ENCODE measurements around the gene KLHL40. TPM values are rescaled to one million over a fixed set of nuclear protein-coding genes. Genes with fewer than 3 reads are reported as not detected.

Gene KLHL40
- total and polyA plus RNA-seq, 9 of the 15 experiments (the other 6 are each of a cell fraction or from before 2014, with no cell fraction given): not detected

GRCh38 chr3:42659451-42660130, 25.7 kb upstream of the KLHL40 start:
- POLR2A ChIA-PET: interaction anchor here (0.6 to 1.9 kb wide), 3 partner anchors 10 to 572 kb away, joined by 3 to 4 read pairs (median 3); no protein-coding TSS in a partner anchor
- intact Hi-C loops (cut with micrococcal nuclease): loop anchor here (2.0 kb wide), 1 partner anchor 171 kb away; no protein-coding TSS in a partner anchor
- CTCF ChIA-PET (ENCODE audit: low intra/inter-chr PET ratio): interaction anchor here (0.6 kb wide), 1 partner anchor 120 kb away, joined by 4 read pairs; no protein-coding TSS in a partner anchor
- ATAC-seq (no peak), FAIRE-seq (no peak), DNase-seq (ENCODE audit: extremely low read depth in 1 of 4, low spot score in 3 of 4) (no peak)
- WGBS (ENCODE audit: insufficient coverage, low coverage, missing lambda C conversion rate): 70% methylated on average over 21 of the region's 25 CpGs
- no TSS peak for BruUV-seq (replicated peaks)
- Histone ChIP-seq H3K4me2 (ENCODE audit: insufficient read depth, low read length) (no peak overlapping the region), H3K27ac (ENCODE audit: extremely low read depth, low read depth, low read length) (no peak overlapping the region), H4K20me1 (replicated peaks; ENCODE audit: control insufficient read depth, insufficient read depth, low read length) (peaks cover 6% of the 10 kb centered on the region; the same call in 1 of the 2 replicates), H3K27me3 (ENCODE audit: control insufficient read depth in 2 of 2, insufficient read depth in 2 of 2, low read length in 2 of 2) (no peaks in the 10 kb centered on the region), H3K9me3 (replicated peaks; ENCODE audit: control insufficient read depth, insufficient read depth, low read depth, low read length) (no peaks in the 10 kb centered on the region), H3K36me3 (ENCODE audit: control insufficient read depth, insufficient read depth, low read length) (peaks cover 5% of the 10 kb centered on the region; the same call in 1 of the 3 replicates), H2AFZ (ENCODE audit: low read depth, low read length) (no peak overlapping the region), H3K4me1 (replicated peaks in 1 of 2; ENCODE audit: control insufficient read depth in 2 of 2, insufficient read depth in 2 of 2, low read length in 2 of 2) (peaks cover 3 to 36% of the 10 kb centered on the region in 2 experiments; a peak in 4 of 5 replicates), H3K9ac (ENCODE audit: insufficient read depth in 1 of 2, low read depth in 2 of 2, low read length in 2 of 2) (peak overlapping the region in 1 of 2 experiments; percentile 33; a peak in 1 of 4 replicates), H3K4me3 (no peak overlapping the region), H3K9me1 (ENCODE audit: control insufficient read depth, insufficient read depth, low read length) (no peaks in the 10 kb centered on the region), H3K79me2 (ENCODE audit: control insufficient read depth, insufficient read depth, low read length) (no peaks in the 10 kb centered on the region)
- in situ Hi-C loops (cut with MboI): no loop called here
- TF ChIP-seq RNF2 (IDR thresholded peaks at IDR 0.05) (no peak), ZNF263 (CRISPR knock-in tag; IDR thresholded peaks at IDR 0.05; ENCODE audit: borderline replicate concordance) (peak; percentile 12; the same call in 1 of the 2 replicates)

- Histone ChIP-seq H3K9me3 (replicated peaks; ENCODE audit: control insufficient read depth, insufficient read depth, low read depth, low read length) (no peaks in the 10 kb centered on the region), H3K36me3 (ENCODE audit: control insufficient read depth, insufficient read depth, low read length) (peaks cover 5% of the 10 kb centered on the region; the same call in 1 of the 3 replicates), H2AFZ (ENCODE audit: low read depth, low read length) (no peak overlapping the region), H3K9ac (ENCODE audit: insufficient read depth in 1 of 2, low read depth in 2 of 2, low read length in 2 of 2) (no peak overlapping the region), H4K20me1 (replicated peaks; ENCODE audit: control insufficient read depth, insufficient read depth, low read length) (peaks cover 10% of the 10 kb centered on the region; the same call in 1 of the 2 replicates), H3K4me2 (ENCODE audit: insufficient read depth, low read length) (no peak overlapping the region), H3K4me1 (replicated peaks in 1 of 2; ENCODE audit: control insufficient read depth in 2 of 2, insufficient read depth in 2 of 2, low read length in 2 of 2) (peaks cover 0 to 29% of the 10 kb centered on the region in 2 experiments; a peak in 3 of 5 replicates), H3K27me3 (ENCODE audit: control insufficient read depth in 2 of 2, insufficient read depth in 2 of 2, low read length in 2 of 2) (no peaks in the 10 kb centered on the region), H3K4me3 (no peak overlapping the region), H3K9me1 (ENCODE audit: control insufficient read depth, insufficient read depth, low read length) (no peaks in the 10 kb centered on the region), H3K27ac (ENCODE audit: extremely low read depth, low read depth, low read length) (no peak overlapping the region), H3K79me2 (ENCODE audit: control insufficient read depth, insufficient read depth, low read length) (no peaks in the 10 kb centered on the region)
- WGBS (ENCODE audit: insufficient coverage, low coverage, missing lambda C conversion rate): 44% methylated on average over 6 of the region's 6 CpGs
- in situ Hi-C loops (cut with MboI): no loop called here
- no peak for DNase-seq (ENCODE audit: extremely low read depth in 1 of 4, low spot score in 3 of 4)
- BruUV-seq (replicated peaks): no TSS peak
- CTCF ChIA-PET (ENCODE audit: low intra/inter-chr PET ratio): interaction anchor here (0.6 to 1.8 kb wide), 4 partner anchors 84 to 220 kb away, joined by 3 to 15 read pairs (median 4); no protein-coding TSS in a partner anchor
- POLR2A ChIA-PET: interaction anchor here (0.6 to 1.9 kb wide), 5 partner anchors 9 to 49 kb away, joined by 3 to 4 read pairs (median 3); no protein-coding TSS in a partner anchor
- TF ChIP-seq ZNF263 (CRISPR knock-in tag; IDR thresholded peaks at IDR 0.05; ENCODE audit: borderline replicate concordance) (peak; percentile 54; the same call in 1 of the 2 replicates), RBFOX2 (IDR thresholded peaks at IDR 0.05; ENCODE audit: low read depth, low read length) (peak; percentile 30; the same call in 1 of the 2 replicates), HSF4 (CRISPR knock-in tag; IDR thresholded peaks at IDR 0.05; ENCODE audit: borderline replicate concordance) (no peak)
- ATAC-seq: peak; percentile 6; the same call in 1 of the 3 replicates
- intact Hi-C loops (cut with micrococcal nuclease): loop anchor here (2.0 kb wide), 1 partner anchor 171 kb away; no protein-coding TSS in a partner anchor
- no peak for FAIRE-seq
Observed at GRCh38 chr3:42660131-42660715, 25.1 kb upstream of the KLHL40 start.
